Hippocampal formation (tissue), 2 donors: ENCODE measurements around the gene ADCK1.
"Not testable (repeated sequence)": the region's sequence is repeated elsewhere in the genome, so short reads cannot be mapped to it uniquely, and the experiment has no call there.

Source experiments
- DNase-seq, 2 donors: peaks; one replicate each; lab custom pipeline; 2025; lab: John Stamatoyannopoulos, UW

ADCK1 gene

GRCh38 chr14:77903221-77903620 lies 103.3 kb downstream of the ADCK1 start:
- DNase-seq: no peak

- DNase-seq: no peak
Measured at GRCh38 chr14:77903937-77904617, 104.2 kb downstream of the ADCK1 start.

- no peak for DNase-seq
Measured at GRCh38 chr14:77906446-77906845, 106.5 kb downstream of the ADCK1 start.

- no peak for DNase-seq
Measured at GRCh38 chr14:77908847-77909246, 108.9 kb downstream of the ADCK1 start.

GRCh38 chr14:77909911-77910310 lies 110.0 kb downstream of the ADCK1 start:
- peak in 1 of 2 donors; percentile 23 for DNase-seq

- DNase-seq: no peak
Measured at GRCh38 chr14:77910506-77910905, 110.6 kb downstream of the ADCK1 start.

GRCh38 chr14:77911356-77911755 lies 111.4 kb downstream of the ADCK1 start:
- DNase-seq: no peak

- no peak for DNase-seq
Measured at GRCh38 chr14:77912754-77913556, 113.0 kb downstream of the ADCK1 start.

GRCh38 chr14:77914073-77914721 lies 114.3 kb downstream of the ADCK1 start:
- no peak for DNase-seq

GRCh38 chr14:77915390-77915789 lies 115.5 kb downstream of the ADCK1 start:
- DNase-seq: not testable (repeated sequence)

GRCh38 chr14:77917491-77918201 lies 117.7 kb downstream of the ADCK1 start:
- no peak for DNase-seq

GRCh38 chr14:77918448-77918847 lies 118.5 kb downstream of the ADCK1 start:
- no peak for DNase-seq

- no peak for DNase-seq
Measured at GRCh38 chr14:77920312-77920711, 120.4 kb downstream of the ADCK1 start.

GRCh38 chr14:77921818-77922217 lies 121.9 kb downstream of the ADCK1 start:
- no peak for DNase-seq

GRCh38 chr14:77923131-77923936 lies 123.4 kb downstream of the ADCK1 start:
- no peak for DNase-seq

- DNase-seq: no peak
Measured at GRCh38 chr14:77924141-77924948, 124.4 kb downstream of the ADCK1 start.

GRCh38 chr14:77926942-77927341 lies 127.0 kb downstream of the ADCK1 start:
- DNase-seq: no peak

- no peak for DNase-seq
Measured at GRCh38 chr14:77931441-77931840, 131.5 kb downstream of the ADCK1 start.

GRCh38 chr14:77936138-77936639 lies 136.3 kb downstream of the ADCK1 start:
- no peak for DNase-seq

GRCh38 chr14:77947372-77947771 lies 147.5 kb downstream of the ADCK1 start:
- DNase-seq: no peak
